Nucleus accumbens (tissue), 56 donors: ENCODE results near the gene DGCR8.
"Not testable (repeated sequence)": the region's sequence is repeated elsewhere in the genome, so short reads cannot be mapped to it uniquely, and the experiment has no call there.

ENCODE experiments used
- DNase-seq, 56 donors: peaks; one replicate each; lab custom pipeline; 2025; lab: John Stamatoyannopoulos, UW

Gene DGCR8

GRCh38 chr22:20065896-20066616 lies 14.0 kb upstream of the DGCR8 start:
- DNase-seq, result no peak

GRCh38 chr22:20066617-20067383 lies 13.2 kb upstream of the DGCR8 start:
- no peak for DNase-seq

- DNase-seq, result not testable (repeated sequence)
These were observed 12.7 kb upstream of the DGCR8 start for GRCh38 chr22:20067384-20067682.

GRCh38 chr22:20068640-20069039 lies 11.4 kb upstream of the DGCR8 start:
- DNase-seq, result no peak

- no peak for DNase-seq
These were observed 10.6 kb upstream of the DGCR8 start for GRCh38 chr22:20069331-20070042.

- no peak for DNase-seq
These were observed 8.5 kb upstream of the DGCR8 start for GRCh38 chr22:20071524-20071972.

GRCh38 chr22:20076627-20077172 lies 3.3 kb upstream of the DGCR8 start:
- DNase-seq, result no peak

GRCh38 chr22:20080445-20080775 lies 369 bp downstream of the DGCR8 start:
- DNase-seq, result peak in 26 of 56 donors; percentile 15 to 80 (median 58)

GRCh38 chr22:20080776-20081654 lies 974 bp downstream of the DGCR8 start:
- peak in 8 of 56 donors; percentile 11 to 41 (median 20) for DNase-seq

GRCh38 chr22:20083157-20083890 lies 3.3 kb downstream of the DGCR8 start:
- no peak for DNase-seq

GRCh38 chr22:20083891-20084546 lies 4.0 kb downstream of the DGCR8 start:
- no peak for DNase-seq

GRCh38 chr22:20084547-20085413 lies 4.7 kb downstream of the DGCR8 start:
- no peak for DNase-seq

GRCh38 chr22:20085651-20086050 lies 5.6 kb downstream of the DGCR8 start:
- DNase-seq, result no peak

GRCh38 chr22:20086101-20086599 lies 6.1 kb downstream of the DGCR8 start:
- DNase-seq, result no peak

- DNase-seq, result no peak
These were observed 6.7 kb downstream of the DGCR8 start for GRCh38 chr22:20086763-20087162.

GRCh38 chr22:20087319-20088262 lies 7.5 kb downstream of the DGCR8 start:
- DNase-seq, result no peak

GRCh38 chr22:20088263-20088648 lies 8.2 kb downstream of the DGCR8 start:
- DNase-seq, result no peak
